Panc1 (cell line): ENCODE results near the gene APOOL. TPM values are rescaled to one million over a fixed set of nuclear protein-coding genes. Genes with fewer than 3 reads are reported as not detected.
"Not testable (repeated sequence)": the region's sequence is repeated elsewhere in the genome, so short reads cannot be mapped to it uniquely, and the experiment has no call there.

Source experiments
- ATAC-seq: fragments of 200-7000 bp; cut with Tn5 transposase; 2 replicates; pipeline ENCODE4 v1.9.1; 2020; ENCODE audit warnings: mild to moderate bottlenecking, moderate library complexity
- BruUV-seq: library from RNA; stranded (reverse); fragments of 400-500 nt; replicated peaks from 2 replicates; lab custom pipeline; 2021; lab: Mats Ljungman, UMichigan
- CTCF ChIA-PET: fragments of 300-600 bp; sonication (Branson Sonifier 250); formaldehyde crosslinking; loops from one replicate; lab custom pipeline; 2022; ENCODE audit warnings: antibody characterized with exemption; lab: Charles Lee
- POLR2A ChIA-PET: fragments of 300-600 bp; sonication (Branson Sonifier 250); formaldehyde crosslinking; loops from one replicate; lab custom pipeline; 2022; ENCODE audit warnings: antibody characterized with exemption; lab: Charles Lee
- DNase-seq: peaks from one replicate; pipeline ENCODE4 v3.0.0-alpha.2; 2010; ENCODE audit warnings: low read depth, low spot score
- H3K27ac ChIP-seq: 2 replicates; pipeline ENCODE4 v1.5.1; 2011; ENCODE audit warnings: mild to moderate bottlenecking, low read length, inconsistent platforms
- H3K27me3 ChIP-seq: fragments of 200-500 bp; sonication (Bioruptor generic); 2 replicates; pipeline ENCODE4 v1.6.0; 2014; ENCODE audit warnings: low read length, inconsistent platforms; ENCODE audit not compliant: control insufficient read depth, insufficient read depth
- H3K36me3 ChIP-seq: fragments of 200-500 bp; sonication (Bioruptor generic); 2 replicates; pipeline ENCODE4 v1.5.1; 2014; ENCODE audit warnings: inconsistent platforms, mild to moderate bottlenecking, low read length, moderate library complexity; ENCODE audit not compliant: control insufficient read depth, insufficient read depth
- H3K4me1 ChIP-seq: 2 replicates; pipeline ENCODE4 v1.5.1; 2011; ENCODE audit warnings: inconsistent platforms, mild to moderate bottlenecking, low read length, moderate library complexity; ENCODE audit not compliant: control insufficient read depth, insufficient read depth
- H3K4me3 ChIP-seq, 2 experiments: 2 replicates each; pipeline ENCODE4 v1.5.1; 2011 to 2012; ENCODE audit warnings: low read depth in 2 of 2, low read length in 2 of 2, mild to moderate bottlenecking in 2 of 2, inconsistent platforms in 1 of 2, moderate library complexity in 1 of 2
- H3K9me3 ChIP-seq: fragments of 200-500 bp; sonication (Bioruptor generic); 2 replicates; pipeline ENCODE4 v1.5.1; 2014; ENCODE audit warnings: low read depth, mild to moderate bottlenecking, inconsistent platforms, low read length, moderate library complexity; ENCODE audit not compliant: control insufficient read depth, insufficient read depth
- POLR2AphosphoS5 ChIP-seq: IDR thresholded peaks from 2 replicates; pipeline ENCODE4 v1.6.1; 2012; ENCODE audit warnings: mild to moderate bottlenecking, low read depth, low read length, moderate library complexity
- SIN3A ChIP-seq: IDR thresholded peaks from 2 replicates; pipeline ENCODE4 v1.6.1; 2012; ENCODE audit warnings: low read depth, mild to moderate bottlenecking, low read length, moderate library complexity, borderline replicate concordance; ENCODE audit not compliant: insufficient read depth
- TCF7L2 ChIP-seq: IDR thresholded peaks from 2 replicates; pipeline ENCODE4 v1.6.1; 2011; ENCODE audit warnings: mild to moderate bottlenecking, low read depth, low read length, inconsistent platforms
- in situ Hi-C: cut with HindIII; loops from 2 replicates; pipeline ENCODE4 v1.10.0; 2016; ENCODE audit warnings: low sequenced_read_pairs, low pct_unique_long_range_greater_than_20kb
- intact Hi-C: fragments of 100-400 bp; cut with micrococcal nuclease; formaldehyde crosslinking; loops from one replicate; pipeline ENCODE4 v1.10.0; 2022; ENCODE audit not compliant: unreplicated experiment
- total RNA-seq: library from RNA; stranded (reverse); gene quantifications from one replicate; pipeline ENCODE4 v1.2.1, GENCODE V29; 2021; ENCODE audit not compliant: unreplicated experiment
- TF ChIP-seq, protein P1 (sequence below), 2 experiments: IDR thresholded peaks; 2 replicates each; pipeline ENCODE4 v1.6.1; 2011 to 2012; ENCODE audit warnings: low read depth in 2 of 2, control low read depth in 1 of 2, low read length in 1 of 2, mild to moderate bottlenecking in 1 of 2, moderate library complexity in 1 of 2; ENCODE audit not compliant: insufficient read depth in 1 of 2
- TF ChIP-seq, protein P2 (sequence below): fragments of 450-650 bp; IDR thresholded peaks from 2 replicates; pipeline ENCODE4 v1.5.1; 2017; ENCODE audit warnings: mild to moderate bottlenecking

APOOL gene
- total RNA-seq, 1 experiment from 2014 or later, result 28.1 TPM

DNA sequence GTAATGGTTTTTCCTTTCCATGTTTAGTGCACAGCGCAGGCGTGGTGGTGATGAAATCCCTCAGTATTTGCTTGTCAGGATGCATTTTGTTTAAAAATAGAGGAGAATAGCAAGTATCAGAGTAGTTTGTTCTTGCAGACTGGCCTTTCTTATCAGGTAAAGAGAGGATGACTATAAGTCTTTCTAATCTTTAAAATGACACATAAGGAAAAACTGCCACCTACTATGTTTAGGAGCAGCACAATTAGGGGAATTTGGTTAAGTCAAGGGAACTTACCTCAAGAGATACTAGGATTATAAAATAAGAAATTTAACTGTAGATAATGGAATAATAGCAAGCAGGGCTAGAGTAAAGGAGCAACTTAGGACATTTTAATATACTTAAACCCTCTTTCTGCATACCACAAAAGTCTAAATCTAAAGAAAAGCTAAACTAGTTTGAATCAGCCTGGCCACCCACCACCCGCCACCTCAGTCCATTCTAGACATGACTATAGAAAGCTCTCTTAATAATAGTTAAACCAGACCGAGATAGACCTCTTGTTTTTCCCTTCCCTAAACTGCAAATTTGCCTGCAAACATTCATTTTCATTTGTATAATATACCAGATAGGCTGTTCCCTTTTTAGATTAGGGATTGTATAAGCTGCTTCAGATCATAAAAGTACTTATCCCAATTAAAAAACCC is 62.0 kb downstream of the APOOL start:
- no peak for ATAC-seq
- H3K4me1 ChIP-seq, result no peaks in the 10 kb centered on the region
- intact Hi-C loops (no loop called here), in situ Hi-C loops (no loop called here)
- H3K27ac ChIP-seq, result no peak overlapping the region
- BruUV-seq, result no TSS peak
- no peaks in the 10 kb centered on the region; the same call in 1 of the 2 replicates for H3K36me3 ChIP-seq
- ChIA-PET POLR2A (no interaction called here), CTCF (no interaction called here)
- no peaks in the 10 kb centered on the region for H3K9me3 ChIP-seq
- H3K4me3 ChIP-seq, result no peak overlapping the region
- H3K27me3 ChIP-seq, result no peaks in the 10 kb centered on the region
- TF ChIP-seq SIN3A (no peak), TCF7L2 (no peak), POLR2AphosphoS5 (no peak)
- TF ChIP-seq, protein P1, sequence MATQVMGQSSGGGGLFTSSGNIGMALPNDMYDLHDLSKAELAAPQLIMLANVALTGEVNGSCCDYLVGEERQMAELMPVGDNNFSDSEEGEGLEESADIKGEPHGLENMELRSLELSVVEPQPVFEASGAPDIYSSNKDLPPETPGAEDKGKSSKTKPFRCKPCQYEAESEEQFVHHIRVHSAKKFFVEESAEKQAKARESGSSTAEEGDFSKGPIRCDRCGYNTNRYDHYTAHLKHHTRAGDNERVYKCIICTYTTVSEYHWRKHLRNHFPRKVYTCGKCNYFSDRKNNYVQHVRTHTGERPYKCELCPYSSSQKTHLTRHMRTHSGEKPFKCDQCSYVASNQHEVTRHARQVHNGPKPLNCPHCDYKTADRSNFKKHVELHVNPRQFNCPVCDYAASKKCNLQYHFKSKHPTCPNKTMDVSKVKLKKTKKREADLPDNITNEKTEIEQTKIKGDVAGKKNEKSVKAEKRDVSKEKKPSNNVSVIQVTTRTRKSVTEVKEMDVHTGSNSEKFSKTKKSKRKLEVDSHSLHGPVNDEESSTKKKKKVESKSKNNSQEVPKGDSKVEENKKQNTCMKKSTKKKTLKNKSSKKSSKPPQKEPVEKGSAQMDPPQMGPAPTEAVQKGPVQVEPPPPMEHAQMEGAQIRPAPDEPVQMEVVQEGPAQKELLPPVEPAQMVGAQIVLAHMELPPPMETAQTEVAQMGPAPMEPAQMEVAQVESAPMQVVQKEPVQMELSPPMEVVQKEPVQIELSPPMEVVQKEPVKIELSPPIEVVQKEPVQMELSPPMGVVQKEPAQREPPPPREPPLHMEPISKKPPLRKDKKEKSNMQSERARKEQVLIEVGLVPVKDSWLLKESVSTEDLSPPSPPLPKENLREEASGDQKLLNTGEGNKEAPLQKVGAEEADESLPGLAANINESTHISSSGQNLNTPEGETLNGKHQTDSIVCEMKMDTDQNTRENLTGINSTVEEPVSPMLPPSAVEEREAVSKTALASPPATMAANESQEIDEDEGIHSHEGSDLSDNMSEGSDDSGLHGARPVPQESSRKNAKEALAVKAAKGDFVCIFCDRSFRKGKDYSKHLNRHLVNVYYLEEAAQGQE (IDR thresholded peaks at IDR 0.05; ENCODE audit: insufficient read depth in 1 of 2, low read depth in 2 of 2, low read length in 1 of 2), result no peak
- TF ChIP-seq, protein P2, sequence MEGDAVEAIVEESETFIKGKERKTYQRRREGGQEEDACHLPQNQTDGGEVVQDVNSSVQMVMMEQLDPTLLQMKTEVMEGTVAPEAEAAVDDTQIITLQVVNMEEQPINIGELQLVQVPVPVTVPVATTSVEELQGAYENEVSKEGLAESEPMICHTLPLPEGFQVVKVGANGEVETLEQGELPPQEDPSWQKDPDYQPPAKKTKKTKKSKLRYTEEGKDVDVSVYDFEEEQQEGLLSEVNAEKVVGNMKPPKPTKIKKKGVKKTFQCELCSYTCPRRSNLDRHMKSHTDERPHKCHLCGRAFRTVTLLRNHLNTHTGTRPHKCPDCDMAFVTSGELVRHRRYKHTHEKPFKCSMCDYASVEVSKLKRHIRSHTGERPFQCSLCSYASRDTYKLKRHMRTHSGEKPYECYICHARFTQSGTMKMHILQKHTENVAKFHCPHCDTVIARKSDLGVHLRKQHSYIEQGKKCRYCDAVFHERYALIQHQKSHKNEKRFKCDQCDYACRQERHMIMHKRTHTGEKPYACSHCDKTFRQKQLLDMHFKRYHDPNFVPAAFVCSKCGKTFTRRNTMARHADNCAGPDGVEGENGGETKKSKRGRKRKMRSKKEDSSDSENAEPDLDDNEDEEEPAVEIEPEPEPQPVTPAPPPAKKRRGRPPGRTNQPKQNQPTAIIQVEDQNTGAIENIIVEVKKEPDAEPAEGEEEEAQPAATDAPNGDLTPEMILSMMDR, result no peak
- no peak for DNase-seq

DNA sequence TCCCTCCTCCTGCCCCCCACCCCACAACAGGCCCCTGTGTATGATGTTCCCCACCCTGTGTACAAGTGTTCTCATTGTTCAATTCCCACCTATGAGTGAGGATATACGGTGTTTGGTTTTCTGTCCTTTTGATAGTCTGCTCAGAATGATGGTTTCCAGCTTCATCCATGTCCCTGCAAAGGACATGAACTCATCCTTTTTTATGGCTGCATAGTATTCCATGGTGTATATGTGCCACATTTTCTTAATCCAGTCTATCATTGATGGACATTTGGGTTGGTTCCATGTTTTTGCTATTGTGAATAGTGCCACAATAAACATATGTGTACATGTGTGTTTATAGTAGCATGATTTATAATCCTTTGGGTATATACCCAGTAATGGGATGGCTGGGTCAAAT is 73.6 kb downstream of the APOOL start:
- DNase-seq, H3K27me3 ChIP-seq, intact Hi-C loops, H3K36me3 ChIP-seq, BruUV-seq, H3K4me3 ChIP-seq, ATAC-seq, H3K27ac ChIP-seq, H3K4me1 ChIP-seq, H3K9me3 ChIP-seq, in situ Hi-C loops, POLR2A ChIA-PET, CTCF ChIA-PET: not testable (repeated sequence)

DNA sequence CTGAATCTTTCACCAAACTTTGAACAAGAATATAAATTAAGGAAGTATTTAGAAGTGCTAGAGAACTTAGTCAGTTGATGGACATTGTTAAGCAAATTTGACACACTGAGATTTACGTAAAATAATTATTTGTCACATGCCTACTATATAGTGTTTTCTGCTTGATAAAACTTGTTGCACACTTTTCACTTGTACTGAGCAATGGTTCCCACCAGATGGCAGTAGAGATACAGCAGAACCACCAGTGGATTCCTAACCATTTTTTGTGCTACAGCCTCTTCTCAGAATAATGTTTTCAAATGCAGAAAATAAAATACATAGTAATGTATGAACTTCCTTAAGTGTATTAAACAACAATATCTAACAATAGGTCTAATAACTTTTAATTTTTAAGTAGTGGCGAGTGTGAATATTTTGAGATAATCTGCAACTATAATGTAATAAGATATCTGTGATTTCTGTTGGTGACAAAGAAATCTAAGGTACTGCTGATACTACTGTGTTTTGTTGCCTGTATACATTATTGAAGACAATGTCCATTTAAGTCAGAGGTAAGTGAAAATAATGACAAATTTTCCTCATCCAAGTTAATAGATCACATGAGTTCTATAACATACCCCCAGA is 81.2 kb downstream of the APOOL start:
- in situ Hi-C loops, result no loop called here
- DNase-seq, result no peak

More for the DNA sequence above, 81.2 kb downstream of the APOOL start:
- no peak for ATAC-seq
- POLR2A ChIA-PET, result no interaction called here
- no TSS peak for BruUV-seq
- intact Hi-C loops, result loop anchor here (2.0 kb wide), 1 partner anchor 354 kb away; no protein-coding TSS in a partner anchor
- H3K27me3 ChIP-seq, result no peaks in the 10 kb centered on the region
- no peak for TF ChIP-seq SIN3A
- TF ChIP-seq, protein P2, result peak; percentile 74; the same call in 1 of the 2 replicates
- H3K36me3 ChIP-seq, result no peaks in the 10 kb centered on the region
- H3K4me3 ChIP-seq, result no peak overlapping the region
- H3K4me1 ChIP-seq, result no peaks in the 10 kb centered on the region
- H3K27ac ChIP-seq, result no peak overlapping the region
- CTCF ChIA-PET, result no interaction called here
- no peaks in the 10 kb centered on the region for H3K9me3 ChIP-seq
